HG02763 (cell line): Measurements from ENCODE around the gene CCDC187.

Experiments
- ATAC-seq: cut with Tn5 transposase; IDR thresholded peaks from one replicate; pipeline ENCODE4 v1.9.1; 2021; ENCODE audit warnings: mild to moderate bottlenecking, moderate library complexity; ENCODE audit not compliant: unreplicated experiment

The CCDC187 gene

DNA sequence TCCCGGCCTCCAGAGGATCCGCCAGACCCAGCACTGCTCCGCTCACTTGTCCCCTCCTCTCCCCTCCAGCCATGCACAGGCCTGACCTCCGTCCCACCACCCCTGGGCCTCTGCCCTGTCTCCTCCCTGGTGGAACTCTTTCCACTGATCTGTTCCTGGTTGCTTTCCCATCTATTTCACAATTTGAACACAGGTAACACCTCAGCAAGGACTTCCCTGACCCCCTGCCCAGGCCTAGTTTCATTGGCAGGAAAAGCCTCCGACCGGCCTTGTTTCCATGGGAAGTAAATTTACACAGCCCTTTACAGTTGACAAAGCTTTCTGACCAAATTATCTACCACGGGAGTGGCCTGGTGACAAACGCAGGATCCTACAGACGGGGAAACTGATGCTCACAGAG is 73.1 kb downstream of the CCDC187 start:
- no peak for ATAC-seq

DNA sequence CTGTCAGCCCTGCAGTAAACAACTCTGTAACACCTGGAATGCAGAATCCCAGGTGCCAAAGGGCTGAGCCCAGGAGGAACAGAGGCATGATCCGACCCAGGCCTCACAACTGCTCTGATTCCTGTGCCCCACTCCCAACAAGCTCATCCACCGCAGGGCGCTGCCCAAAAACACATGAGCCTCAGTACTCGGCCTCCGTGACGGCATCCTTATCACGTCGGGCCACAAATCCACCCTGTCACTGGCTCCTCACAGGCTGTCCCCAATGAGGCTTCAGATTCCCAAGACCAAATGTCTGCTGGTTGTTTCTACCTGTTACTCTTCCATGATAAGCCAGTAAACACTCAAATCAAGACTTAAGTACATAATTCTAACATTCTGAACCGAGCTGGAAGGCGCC is 73.5 kb downstream of the CCDC187 start:
- ATAC-seq = no peak

DNA sequence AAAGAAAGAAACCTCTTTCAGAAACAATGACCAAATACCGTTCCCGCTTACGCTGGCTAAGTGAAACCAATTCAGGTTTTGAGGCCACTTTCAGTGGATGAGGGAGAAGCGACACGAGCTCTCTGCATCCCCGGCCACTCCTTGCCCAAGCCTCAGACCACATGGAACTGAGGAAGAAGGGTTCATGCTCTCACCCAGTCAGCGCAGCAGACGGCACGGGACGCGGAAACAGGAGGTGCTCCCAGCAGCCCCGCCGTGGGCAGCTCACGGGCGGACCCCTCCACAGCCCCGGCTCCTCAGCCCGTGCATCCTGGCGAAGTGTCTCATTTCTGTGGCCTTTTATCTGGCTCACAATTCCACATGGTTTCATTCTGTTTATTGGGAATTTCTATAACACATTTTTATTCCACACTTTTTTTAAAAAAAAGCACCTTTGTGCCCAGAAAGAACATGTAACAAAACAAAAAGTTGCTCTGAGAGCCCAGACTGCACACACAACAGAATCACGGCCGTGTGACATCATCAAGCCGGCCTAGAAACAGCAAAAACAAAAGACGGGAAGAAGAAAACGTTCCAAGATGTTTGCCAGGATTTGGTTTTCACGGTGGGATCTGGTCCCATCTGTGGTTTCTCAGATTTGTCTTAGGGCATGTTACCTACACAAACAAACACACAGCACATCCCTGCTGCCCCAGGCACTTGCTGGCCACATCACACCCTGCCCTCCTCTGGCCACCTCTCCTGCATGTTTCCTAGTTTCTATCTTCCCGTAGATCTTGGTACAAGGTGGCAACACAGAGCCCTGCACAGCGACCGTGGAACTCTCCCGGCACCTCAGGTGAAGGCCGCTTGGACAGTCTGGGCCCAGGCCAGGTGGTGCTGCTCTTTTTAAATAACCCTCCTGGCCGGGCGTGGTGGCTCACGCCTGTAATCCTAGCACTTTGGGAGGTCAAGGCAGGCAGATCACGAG is 74.5 kb downstream of the CCDC187 start:
- ATAC-seq = no peak

DNA sequence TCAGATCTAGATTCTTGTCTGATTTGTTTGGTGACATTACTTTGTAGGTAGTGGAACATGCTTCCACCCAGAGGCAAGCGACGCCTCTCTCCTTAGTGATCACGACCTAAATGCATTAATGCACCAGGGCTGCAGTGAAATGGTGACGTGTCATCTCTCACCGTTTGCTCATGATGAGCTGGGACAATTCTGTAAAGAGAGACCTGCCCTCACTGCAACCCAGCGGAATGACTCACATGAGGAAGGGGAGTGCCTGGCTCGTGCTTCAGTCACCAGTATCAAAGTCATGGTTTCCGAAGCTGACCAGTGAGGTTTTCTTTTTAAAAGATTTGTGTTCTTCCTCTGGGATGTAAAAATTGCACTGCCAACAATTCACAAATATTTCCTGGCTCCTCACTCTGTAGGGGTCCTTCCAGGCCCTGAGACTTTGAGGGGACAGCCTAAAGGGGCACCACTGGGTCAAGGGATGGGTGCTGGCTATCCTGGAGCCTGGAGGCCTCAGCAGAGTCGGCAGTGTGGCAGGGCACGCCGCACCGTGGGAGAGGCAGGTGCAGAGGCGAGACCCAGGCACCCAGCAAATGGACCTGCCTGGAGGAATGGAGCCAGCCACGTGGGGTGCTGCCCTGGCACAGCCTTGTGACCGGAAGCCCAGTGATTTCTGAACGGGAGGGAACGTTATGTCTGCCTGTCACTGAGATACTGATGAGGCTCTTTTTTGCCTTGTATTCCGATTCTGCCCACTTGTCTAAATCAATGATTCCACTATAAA is 75.6 kb downstream of the CCDC187 start:
- no peak for ATAC-seq

DNA sequence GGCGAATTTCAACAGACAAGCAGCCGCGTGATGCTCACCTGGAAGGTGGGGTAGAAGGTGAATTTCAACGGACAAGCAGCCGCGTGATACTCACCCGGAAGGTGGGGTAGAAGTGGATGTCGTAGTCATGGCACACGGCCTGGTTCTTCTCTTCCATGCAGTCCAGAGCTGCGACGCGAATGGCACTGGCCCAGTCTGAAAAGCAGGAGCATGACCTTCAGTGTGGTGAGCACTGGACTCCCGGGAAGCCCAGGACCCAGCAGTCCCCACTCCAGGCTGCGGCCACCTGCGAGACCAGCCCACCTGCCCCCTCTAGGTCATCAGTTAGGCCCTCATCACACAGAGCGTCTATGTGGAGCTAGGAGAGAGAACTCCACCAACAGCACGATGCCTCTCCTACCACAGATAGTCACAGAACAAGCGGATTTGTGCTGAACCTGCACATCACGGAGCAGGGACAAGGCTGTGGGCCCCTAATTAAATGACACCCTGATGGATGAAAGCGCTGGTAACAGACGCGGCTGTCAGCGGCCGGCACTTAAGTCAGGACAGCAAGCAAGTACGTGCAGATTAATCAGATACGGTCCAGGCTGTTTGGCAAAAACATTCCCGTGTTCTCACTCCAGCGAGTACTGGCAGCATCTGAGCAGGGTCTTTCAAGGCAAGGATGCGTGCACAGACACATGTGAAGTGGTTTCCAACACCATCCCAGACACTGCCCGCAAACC is 77.0 kb downstream of the CCDC187 start:
- ATAC-seq = no peak

DNA sequence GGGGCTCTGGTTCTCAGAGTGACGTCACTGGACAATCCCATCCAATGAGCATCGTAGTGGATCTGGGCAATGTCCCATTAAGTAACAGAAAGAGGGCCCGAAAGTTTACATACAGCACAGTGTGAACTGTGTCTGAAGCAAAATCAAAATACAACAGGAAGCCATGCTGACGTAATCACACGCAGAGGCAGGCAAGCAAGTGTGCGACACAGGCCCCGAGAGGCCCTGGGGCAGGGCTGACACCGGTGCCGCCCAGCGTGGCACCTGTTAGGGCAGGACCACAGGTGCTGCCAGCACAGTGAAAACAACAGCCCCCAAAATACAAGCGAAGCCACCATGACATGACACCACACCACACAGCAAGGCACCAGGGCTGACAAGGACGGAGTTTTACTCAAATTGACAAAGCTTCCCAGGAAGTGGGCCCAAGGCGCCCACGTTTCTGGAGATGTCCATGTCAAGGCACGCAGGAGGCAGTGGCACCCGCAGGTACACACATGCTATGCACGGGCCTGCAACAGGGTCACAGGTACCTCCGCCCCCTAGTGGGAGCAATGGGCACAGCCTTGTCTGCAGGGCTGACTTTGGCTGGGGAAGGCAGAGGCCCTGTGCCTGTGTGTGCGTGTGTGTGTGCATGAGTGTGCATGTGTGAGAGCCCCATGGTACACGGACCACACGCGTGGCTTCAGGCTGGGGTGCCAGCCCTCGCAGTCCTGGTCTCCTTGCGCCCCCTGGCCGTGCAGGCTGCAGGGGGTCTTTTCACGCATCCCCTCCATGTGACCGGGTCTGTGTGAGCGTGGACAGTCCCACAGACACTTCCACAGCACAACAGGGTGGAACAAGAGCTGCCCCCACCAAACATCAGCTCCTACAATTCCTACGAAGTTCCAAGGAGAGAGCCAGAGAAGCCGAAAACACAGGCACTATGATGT is 77.9 kb downstream of the CCDC187 start:
- ATAC-seq = peak; percentile 45

DNA sequence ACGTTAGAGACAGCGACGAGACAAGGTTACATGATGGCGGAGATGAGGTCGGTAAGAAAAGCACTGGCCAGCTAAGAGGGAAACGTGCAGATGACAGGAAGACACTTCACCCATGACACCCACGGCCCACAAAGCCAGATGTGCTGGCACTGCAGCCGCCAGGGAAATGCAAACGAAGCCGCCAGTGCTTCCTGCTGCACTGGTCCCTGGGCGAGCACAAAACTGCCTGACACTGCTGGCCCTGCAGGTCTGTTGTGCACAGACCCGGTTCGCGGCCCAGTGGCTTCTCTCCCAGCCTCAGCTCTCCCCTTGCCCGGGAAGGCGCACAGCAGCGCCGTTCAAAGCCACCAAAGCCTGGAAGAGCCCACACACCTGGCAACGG is 78.5 kb downstream of the CCDC187 start:
- ATAC-seq = peak; percentile 61

DNA sequence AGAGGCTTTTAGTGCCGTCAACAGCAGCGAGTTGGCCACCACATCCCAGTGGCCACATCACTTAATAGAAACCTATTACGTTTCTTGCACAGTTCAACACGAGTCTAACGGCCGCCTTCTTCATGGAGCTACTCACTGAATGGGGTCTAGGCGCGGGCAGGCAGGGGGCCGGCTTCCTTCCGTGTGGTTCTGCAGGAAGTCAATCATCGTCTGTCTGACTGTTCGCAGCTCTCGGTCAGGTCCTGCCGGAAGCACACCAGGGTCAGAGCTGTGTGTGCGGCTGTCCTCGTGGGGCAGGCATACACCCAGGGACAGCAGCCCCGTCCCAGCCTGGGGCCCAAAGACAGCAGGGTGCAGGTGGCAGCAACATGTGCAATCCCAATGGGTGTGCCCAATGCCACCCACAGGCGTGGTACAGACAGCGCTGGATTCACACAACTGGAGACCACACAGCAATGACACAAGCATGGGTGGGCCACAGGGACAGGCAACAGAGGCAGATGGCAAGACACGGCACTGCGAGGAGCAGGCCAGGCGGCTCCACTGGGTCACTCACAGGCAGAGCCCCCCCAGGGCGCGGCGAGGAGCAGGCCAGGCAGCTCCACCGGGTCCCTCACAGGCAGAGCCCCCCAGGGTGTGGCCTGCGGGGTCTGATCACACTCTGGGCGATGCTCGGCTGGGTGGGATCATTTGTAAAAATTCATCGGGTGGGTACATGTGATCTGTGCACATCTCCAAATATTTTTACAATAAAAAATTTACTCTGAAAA is 79.8 kb downstream of the CCDC187 start:
- no peak for ATAC-seq

DNA sequence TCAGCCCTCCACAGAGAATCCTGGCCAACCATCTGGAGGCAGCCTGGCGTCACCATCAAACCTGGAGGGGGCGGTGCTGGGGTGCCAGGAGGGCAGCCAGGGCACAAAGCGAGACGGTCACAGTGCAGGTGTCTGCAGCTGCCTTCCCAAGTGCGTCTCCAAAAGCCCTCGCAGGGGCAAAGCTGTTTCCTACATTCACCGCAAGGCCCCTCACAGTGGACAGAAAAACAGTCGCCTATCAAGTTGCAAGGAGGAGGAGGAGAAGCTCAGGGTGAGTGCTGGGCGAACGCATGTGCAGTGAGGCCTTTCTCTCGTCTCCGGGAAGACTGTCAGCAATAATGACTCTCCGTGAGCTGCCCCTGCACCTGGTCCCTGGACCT is 81.0 kb downstream of the CCDC187 start:
- no peak for ATAC-seq

DNA sequence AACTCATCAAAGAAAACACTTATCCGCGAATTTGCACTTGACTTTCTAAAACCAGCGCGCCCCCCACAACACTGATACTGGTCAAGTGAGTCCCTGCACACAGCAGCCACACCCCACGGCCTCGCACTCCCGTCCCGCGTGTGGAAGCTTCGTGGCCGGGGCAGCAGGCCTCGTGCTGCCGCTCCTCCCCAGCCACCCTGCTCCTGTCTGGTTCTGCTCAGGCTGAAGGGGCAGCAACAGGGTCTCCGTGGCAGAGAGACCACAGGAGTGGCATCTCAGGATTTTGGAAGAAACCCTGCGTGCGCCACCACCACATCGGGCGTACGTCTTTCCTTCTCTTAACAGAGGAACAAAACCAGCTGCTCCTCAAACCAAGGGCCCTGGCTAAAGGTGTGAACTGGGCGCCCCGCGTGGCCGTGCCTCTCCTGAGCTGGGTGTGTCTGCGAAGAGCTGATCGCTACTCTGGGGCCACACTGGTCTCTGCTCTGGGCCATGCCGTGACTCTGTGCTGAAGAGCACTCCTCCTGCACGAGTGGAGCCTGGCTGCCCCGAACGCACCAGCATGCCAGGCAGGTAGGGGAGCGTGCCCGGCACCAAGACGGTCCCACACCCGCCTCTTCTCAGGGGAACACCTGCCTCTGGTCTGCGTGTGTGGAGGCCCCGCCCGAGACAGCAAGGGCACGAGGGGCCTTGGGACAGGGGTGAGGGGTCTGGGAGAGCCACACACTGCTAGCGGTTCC is 81.6 kb downstream of the CCDC187 start:
- no peak for ATAC-seq

DNA sequence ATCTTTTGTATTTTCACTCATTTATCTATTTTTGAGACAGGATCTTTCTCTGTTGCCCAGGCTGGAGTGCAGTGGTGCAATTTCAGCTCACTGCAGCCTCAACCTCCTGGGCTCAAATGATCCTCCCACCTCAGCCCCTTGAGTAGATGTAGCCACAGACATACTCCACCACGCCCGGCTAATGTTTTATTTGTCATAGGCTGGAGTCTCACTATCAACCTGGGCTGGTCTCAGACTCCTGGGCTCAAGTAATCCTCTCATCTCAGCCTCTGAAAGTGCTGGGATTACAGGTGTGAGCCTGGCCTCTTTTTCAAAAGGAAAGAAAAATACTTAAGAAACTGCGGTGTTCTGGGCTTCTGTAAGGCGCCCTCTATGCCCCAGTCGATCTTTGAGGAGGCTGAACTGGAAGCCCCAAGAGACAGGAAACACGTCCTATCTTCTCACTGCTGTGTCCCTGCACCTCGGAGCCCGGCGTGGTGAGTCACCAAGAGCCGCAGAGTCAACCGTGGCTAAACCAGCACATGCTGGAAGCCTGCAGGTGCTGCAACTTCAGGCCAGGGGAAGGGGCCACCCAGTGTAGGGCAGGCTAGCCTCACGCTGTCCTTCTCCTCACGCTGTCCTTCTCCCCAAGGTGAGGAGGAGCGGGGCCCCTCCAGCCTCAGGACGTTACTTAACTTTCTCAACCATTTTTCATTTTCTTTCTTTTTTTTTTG is 83.7 kb downstream of the CCDC187 start:
- no peak for ATAC-seq

DNA sequence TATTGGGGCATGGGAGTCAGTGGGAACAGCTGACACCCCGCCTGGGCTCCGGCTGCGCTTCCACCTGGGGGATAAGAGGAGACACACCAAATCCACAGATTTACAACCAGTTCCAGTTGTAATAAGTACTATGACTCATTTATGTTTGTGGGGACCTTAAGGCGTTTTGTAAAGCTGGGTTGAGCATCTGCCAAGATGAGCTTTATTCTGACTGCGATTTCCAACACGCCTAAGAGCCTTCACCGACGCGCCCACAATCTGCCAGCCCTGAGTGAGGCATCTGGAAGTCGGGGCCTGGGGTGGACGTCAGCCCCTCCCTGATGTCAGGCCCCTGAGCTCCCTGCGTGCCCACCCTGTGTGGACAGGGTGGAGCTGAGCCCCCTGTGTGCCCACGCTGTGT is 84.6 kb downstream of the CCDC187 start:
- ATAC-seq = no peak

DNA sequence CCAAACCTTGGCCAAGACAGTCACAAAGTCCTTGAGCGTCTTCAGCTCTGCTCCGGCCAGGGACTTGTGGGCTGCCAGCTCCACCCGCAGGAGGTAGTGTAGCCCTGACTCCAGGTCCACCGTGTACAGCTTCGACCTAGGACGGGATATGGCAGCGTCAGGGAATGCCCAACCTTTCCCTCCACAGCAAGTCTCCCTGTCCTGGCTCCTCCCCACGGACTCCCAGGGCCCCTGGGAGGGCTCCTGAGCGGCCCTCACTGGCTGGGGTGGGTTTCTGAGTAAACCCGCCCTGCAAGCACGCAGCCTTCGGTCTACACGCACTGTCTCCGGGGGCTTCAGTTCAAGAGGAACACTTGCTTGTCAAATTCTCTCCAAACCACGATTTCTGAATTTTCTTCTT is 85.2 kb downstream of the CCDC187 start:
- ATAC-seq = no peak

DNA sequence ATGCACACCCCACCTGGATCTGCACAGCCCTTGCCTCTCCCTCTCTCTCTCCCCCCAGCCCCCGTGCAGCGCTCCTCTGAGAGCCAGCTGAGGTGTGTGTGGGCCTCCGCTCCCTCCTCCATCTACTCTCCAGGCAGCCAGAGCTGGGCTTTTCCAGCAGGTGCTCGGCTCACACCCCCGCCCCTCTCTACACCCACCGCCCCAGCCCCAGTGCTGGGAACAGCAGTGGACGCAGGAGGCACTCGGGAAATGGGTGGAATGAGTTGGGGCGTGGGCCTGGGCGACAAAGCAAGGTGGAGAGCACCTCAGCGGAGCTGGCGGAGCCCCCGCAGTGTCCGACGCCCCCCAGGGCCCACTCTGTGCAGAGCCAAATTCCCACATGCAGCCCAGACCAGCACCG is 85.6 kb downstream of the CCDC187 start:
- no peak for ATAC-seq

DNA sequence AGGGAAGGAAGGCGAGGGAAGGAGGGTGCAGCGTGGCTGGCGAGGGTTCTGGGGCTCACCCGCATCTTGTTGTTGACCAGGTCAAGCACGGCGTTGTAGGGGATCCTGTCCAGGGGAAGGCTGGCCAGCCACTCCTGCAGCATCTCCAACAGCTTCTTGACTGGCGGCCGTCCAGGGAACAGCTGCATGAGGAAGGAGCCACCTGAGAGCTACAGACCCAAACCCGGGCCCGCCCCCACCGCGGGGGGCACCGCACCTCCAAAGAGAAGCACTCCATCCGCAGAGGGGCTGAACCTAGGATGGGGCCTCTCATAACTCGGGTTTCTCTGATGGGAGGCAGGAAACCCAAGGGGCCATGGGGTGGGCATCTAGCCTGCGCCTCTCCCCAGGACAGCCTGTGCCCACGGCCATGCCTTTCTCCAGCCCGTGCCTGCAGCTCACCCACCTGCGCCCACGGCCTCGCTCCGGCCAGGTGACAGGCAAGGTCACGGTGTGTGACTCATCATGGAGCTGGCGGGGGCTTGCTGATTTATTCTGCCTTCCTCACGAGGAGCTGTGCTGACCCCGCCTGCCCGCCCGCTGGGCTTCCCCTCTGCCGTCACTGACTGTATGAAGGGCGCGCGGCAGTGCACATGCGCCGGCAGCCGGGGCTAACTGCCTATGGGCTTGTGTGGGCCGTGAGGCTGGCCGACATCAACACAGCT is 87.2 kb downstream of the CCDC187 start:
- ATAC-seq = no peak

DNA sequence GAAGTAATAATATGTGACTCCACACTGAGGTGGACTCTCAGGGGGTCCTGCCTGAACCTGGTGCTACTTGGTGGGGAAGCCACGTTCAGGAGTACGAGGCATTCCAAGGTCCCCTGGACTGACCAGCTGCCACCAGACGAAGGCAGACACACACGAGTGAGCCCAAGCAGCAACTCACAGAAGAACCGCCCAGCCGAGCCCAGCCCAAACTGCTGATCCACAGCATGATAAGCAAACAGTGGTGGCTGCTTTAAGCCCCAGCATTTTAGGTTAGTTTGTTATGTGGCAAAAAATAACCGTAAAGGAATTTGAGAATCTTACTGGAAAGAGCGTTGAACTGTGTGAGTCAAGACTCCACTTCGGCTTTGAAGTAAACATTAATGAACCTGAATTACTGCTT is 90.2 kb downstream of the CCDC187 start:
- no peak for ATAC-seq

DNA sequence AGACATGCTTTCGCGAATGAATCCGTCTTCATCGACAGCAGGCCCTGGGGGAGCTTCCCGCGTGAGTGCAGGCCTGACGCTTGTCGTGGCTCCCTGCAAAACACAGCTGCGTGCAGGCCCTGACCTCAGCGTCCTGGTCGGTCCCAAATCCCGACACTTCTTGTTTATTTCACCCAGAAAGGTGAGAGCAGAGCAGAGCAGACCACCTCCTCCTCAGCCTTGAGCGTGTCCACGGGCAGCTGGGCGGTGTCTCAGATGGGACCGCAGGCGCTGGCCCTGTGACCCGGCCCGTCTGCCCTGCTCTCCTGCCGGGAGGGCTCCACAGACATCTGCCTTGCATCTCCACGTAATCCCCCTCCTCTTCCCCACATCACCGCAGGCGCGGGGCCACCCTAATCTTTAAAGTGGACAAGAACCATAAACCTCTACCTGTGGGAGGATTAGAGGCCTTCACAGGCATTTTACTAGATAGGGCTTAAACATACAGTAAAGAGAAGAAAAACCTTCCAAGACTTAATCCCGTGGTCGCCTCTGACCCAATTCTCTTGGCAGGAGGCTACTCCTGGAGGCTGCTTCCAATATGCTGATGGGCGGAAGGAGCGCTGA is 91.4 kb downstream of the CCDC187 start:
- no peak for ATAC-seq
